Measurements from ENCODE around the gene ECSCR. TPM values are rescaled to one million over a fixed set of nuclear protein-coding genes. Genes with fewer than 3 reads are reported as not detected.

The ECSCR gene
- total and polyA plus RNA-seq, 3 donors from 2014 or later: 1.8 to 13.9 (median 2.4) TPM

DNA sequence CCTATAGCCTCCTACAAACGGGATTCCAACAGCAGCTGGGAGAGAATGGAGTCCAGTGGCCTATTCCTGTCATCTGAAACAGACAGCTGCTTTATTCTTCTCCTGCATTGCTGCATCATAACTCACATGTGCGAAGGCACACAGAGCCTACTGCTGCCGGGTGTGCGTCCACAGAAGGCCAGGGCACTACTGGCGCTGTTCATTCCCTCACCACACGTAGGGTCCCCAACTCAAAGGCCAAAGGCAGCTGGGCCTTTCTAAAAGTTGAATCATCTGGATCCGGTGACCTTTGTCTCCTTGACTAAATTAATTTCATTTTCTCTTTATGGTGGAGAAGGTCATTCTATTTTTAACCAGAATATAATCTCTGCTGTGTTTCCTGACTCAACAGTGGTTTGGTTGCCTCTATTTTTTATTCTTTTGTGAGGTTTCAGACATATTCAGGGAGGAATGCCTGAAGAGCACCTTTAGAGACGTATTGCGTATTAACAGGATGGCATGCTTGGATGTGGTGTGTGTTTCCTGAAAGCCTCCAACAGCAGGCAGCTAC lies 47.9 kb downstream of the ECSCR start:
- intact Hi-C loops (cut with DNase I; ENCODE audit: low total_unique reads): no loop called here
- 84 to 87% methylated on average over 9 of the region's 9 CpGs for WGBS, 2 donors
- Histone ChIP-seq H3K4me1 (peaks cover 10% of the 10 kb centered on the region), H3K4me3 (no peak overlapping the region), H3K9me3 (no peaks in the 10 kb centered on the region), H3K36me3 (ENCODE audit: low read depth, missing control alignments) (no peaks in the 10 kb centered on the region), H3K27ac (no peak overlapping the region), H3K27me3 (no peaks in the 10 kb centered on the region)
- no peak for DNase-seq
- TF ChIP-seq CTCF (IDR thresholded peaks at IDR 0.05) (no peak), POLR2A (IDR thresholded peaks at IDR 0.05) (no peak)

DNA sequence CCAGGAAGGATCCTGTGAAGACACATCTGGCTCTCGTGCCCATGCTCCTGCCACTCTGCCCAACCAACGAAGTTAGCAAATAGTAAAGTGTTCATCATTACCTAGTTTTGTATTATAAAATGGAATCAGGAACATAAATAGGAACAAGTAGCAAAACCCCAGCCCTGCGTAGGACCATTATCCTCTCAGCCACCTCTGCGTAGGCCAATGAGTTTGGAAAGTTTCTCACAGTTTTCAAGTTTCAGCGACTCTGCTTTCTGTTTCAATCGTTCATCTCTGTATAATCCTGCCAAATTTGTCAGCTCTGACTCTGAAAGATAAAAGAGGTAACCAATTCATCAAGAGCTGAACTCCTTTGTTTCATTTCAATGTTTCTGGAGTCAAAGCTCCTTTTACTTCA lies 48.6 kb downstream of the ECSCR start:
- Histone ChIP-seq H3K27ac (no peak overlapping the region), H3K27me3 (no peaks in the 10 kb centered on the region), H3K9me3 (no peaks in the 10 kb centered on the region), H3K4me3 (no peak overlapping the region), H3K4me1 (peaks cover 10% of the 10 kb centered on the region), H3K36me3 (ENCODE audit: low read depth, missing control alignments) (no peaks in the 10 kb centered on the region)
- intact Hi-C loops (cut with DNase I; ENCODE audit: low total_unique reads): no loop called here
- WGBS, 2 donors: 91 to 93% methylated on average over 6 of the region's 6 CpGs
- TF ChIP-seq POLR2A (IDR thresholded peaks at IDR 0.05) (no peak), CTCF (IDR thresholded peaks at IDR 0.05) (no peak)
- DNase-seq: no peak

DNA sequence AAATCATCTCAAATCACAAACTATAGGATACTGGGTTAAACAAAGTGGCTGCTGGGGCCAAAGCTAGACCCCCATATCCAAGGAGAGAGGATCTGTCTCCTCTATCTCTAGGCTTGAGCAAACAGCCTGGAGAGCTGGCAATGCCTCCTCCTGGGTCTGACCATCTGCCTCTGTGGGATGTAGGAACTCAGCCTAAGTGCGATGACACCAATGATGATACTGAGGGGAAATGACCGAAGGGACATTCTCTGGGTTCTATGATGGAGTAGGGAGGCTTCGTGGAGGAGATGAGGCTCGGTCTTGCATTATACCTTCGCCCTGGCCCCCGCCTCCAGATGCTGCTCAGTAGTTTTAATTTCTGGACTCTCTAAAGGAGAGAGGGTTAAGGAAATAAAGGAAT lies 49.4 kb downstream of the ECSCR start:
- peaks cover 10% of the 10 kb centered on the region for H3K4me1 ChIP-seq
- H3K27me3 ChIP-seq: no peaks in the 10 kb centered on the region

GRCh38 chr5:139410993-139411828 lies 51.3 kb downstream of the ECSCR start:
- 87 to 88% methylated on average over 17 of the region's 17 CpGs for WGBS, 2 donors
- Histone ChIP-seq H3K36me3 (ENCODE audit: low read depth, missing control alignments) (no peaks in the 10 kb centered on the region), H3K4me3 (no peak overlapping the region), H3K4me1 (peaks cover 3% of the 10 kb centered on the region), H3K27ac (no peak overlapping the region), H3K9me3 (no peaks in the 10 kb centered on the region), H3K27me3 (no peaks in the 10 kb centered on the region)
- no peak for DNase-seq
- TF ChIP-seq POLR2A (IDR thresholded peaks at IDR 0.05): no peak
- TF ChIP-seq CTCF (IDR thresholded peaks at IDR 0.05): no peak
- intact Hi-C loops (cut with DNase I; ENCODE audit: low total_unique reads): no loop called here

More for the DNA sequence above, 49.4 kb downstream of the ECSCR start:
- Histone ChIP-seq H3K27ac (no peak overlapping the region), H3K4me3 (no peak overlapping the region), H3K36me3 (ENCODE audit: low read depth, missing control alignments) (no peaks in the 10 kb centered on the region), H3K9me3 (no peaks in the 10 kb centered on the region)
- DNase-seq: no peak
- TF ChIP-seq CTCF (IDR thresholded peaks at IDR 0.05) (no peak), POLR2A (IDR thresholded peaks at IDR 0.05) (no peak)
- intact Hi-C loops (cut with DNase I; ENCODE audit: low total_unique reads): no loop called here
- 94 to 97% methylated on average over 6 of the region's 6 CpGs for WGBS, 2 donors

All from testis (tissue), 3 donors.